HPDE6-E6E7 (cell line): ENCODE measurements around the gene SIX1.

Experiments
- DNase-seq: peaks from one replicate; pipeline ENCODE4 v3.0.0; 2011; ENCODE audit warnings: missing footprints; ENCODE audit errors: extremely low spot score

The SIX1 gene

GRCh38 chr14:60642270-60643140, 6.8 kb downstream of the SIX1 start:
- no peak for DNase-seq

- DNase-seq, result no peak
Measured at GRCh38 chr14:60641742-60642269, 7.5 kb downstream of the SIX1 start.

GRCh38 chr14:60640859-60641741, 8.2 kb downstream of the SIX1 start:
- DNase-seq, result no peak

- DNase-seq, result no peak
Measured at GRCh38 chr14:60639674-60640073, 9.6 kb downstream of the SIX1 start.

- no peak for DNase-seq
Measured at GRCh38 chr14:60637479-60638315, 11.6 kb downstream of the SIX1 start.

GRCh38 chr14:60636879-60637478, 12.3 kb downstream of the SIX1 start:
- DNase-seq, result no peak

DNA sequence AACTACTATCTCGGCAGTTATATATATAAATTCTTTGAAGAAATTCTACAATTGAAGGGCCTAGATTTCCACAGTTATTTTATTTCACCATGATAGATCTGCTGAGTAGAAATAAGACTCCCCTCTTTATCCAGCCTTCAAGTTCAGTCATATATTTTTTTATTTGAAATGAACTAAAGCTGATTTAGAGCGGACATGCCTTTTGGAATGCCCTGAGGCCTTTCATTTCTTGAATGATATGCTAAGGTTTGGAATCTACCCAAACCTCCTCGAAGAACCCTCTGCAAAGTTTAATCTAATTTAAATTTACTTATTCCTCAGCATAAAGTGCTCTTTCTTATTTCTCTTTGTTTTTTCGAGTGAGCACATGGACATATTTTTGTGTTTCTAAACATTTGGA, 15.1 kb downstream of the SIX1 start:
- DNase-seq, result no peak

DNA sequence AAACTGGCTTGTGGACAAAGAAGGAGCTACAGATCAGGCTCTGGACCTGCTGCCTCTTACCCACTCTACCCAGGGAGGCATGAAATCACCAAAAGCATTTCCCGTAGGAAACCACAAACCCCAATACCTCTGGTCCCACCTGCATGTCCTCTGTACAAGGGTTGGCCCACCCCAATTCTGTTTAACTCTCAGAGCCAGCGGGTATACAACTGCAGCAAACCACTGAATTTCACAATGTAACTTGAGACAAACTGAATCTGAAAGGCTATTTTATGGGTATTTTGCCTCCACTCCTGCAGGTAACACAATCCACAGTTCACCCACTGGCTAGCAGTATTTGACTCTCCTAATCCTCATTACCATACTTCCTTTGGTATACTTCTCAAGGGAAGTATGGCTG, 16.5 kb downstream of the SIX1 start:
- DNase-seq, result no peak

DNA sequence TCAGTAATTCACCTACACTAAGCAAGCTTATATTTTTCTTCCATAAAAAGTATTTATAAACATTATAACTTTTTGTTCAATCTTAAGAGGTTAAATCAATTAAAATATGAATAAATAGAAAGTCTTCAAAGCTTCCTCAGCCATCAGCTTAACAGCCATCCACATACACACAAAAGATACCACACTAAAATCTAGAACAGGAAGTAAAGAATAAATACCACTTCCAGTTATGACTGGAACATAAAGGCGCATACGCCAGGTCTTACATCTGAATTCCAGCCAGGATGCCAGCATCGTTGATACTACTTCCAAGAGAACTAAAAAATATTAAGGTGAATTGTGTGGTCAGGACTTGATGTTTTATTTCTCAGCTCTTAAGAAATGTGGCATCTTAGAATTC, 17.0 kb downstream of the SIX1 start:
- no peak for DNase-seq

DNA sequence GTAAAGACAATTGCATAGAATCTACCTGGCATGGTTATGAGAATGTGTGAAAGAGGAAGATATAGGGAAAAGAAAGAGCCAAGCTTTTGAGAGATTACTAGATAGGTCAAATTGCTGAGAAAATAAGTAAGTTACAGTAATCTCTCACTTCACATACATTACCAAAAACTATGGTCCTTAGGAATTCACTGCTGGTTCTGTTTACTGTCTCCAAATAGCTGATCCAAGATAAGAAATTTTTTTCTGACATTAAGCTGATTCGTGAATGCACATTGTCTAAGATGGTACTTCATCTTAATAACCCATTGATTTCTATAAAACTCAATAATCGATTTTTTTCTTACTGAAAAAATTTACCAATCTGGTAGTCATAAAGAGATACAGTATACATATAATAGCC, 17.4 kb downstream of the SIX1 start:
- DNase-seq, result no peak

GRCh38 chr14:60630129-60630528, 19.1 kb downstream of the SIX1 start:
- DNase-seq, result no peak

GRCh38 chr14:60628892-60629291, 20.4 kb downstream of the SIX1 start:
- DNase-seq, result no peak

GRCh38 chr14:60622917-60623257, 26.4 kb downstream of the SIX1 start:
- no peak for DNase-seq

- DNase-seq, result no peak
Measured at GRCh38 chr14:60622210-60622916, 26.9 kb downstream of the SIX1 start.

GRCh38 chr14:60621386-60621785, 27.9 kb downstream of the SIX1 start:
- DNase-seq, result no peak

GRCh38 chr14:60618241-60618640, 31.0 kb downstream of the SIX1 start:
- no peak for DNase-seq

DNA sequence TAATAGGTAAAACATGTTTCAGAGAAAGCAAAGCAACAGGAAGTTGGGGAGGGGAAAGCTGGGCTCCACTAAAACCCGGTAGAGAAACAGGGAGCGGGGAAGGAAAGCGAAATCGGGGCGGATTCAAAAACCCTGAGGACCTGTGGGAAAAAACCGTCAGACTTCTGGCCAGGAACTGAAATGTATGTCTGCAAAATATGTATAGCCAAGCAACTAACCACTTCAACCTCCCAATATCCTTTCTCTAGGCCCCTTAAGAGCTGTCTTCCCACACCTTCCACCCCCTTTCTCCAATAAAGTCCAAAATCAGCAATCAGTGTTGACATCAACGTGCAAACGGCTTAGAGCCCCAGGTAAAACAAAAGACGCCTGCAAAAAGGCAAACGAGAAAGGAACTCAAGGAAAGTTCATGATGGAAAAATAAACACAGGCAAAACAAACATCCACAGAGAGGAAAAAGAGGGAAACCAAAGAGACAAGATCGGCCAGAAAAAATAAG, 32.8 kb downstream of the SIX1 start:
- no peak for DNase-seq

GRCh38 chr14:60602291-60602690, 47.0 kb downstream of the SIX1 start:
- DNase-seq, result no peak

GRCh38 chr14:60599727-60600126, 49.5 kb downstream of the SIX1 start:
- no peak for DNase-seq

- no peak for DNase-seq
Measured at GRCh38 chr14:60596139-60596538, 53.1 kb downstream of the SIX1 start.

DNA sequence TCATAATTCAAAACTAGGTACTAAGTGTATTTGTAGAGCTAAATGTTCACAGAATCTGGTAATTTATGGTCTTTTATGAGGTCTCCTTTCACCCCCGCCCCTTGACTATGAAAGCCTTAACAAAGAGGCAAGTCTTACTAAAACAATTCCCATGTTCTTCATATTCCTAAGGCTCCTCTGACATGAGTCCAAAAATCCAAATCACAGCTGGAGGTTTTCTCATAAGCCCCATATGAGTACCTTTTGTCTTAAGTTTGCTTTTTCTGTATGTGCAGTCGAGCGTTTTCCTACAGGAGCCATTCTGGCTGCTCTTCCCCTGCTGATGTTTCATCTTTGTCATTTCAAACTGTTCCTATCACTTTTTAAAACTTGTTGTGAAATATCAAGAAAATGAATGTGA, 55.2 kb downstream of the SIX1 start:
- DNase-seq, result no peak
